WTC11 (cell line): ENCODE data around the gene SMNDC1. TPM values are rescaled to one million over a fixed set of nuclear protein-coding genes. Genes with fewer than 3 reads are reported as not detected.

ENCODE experiments used
- ATAC-seq: fragments of 200-7000 bp; cut with Tn5 transposase; 2 replicates; pipeline ENCODE4 v1.10.0; 2021; ENCODE audit warnings: mild to moderate bottlenecking, moderate library complexity
- CTCF ChIA-PET: fragments of 300-600 bp; sonication (Branson Sonifier 250); formaldehyde crosslinking; loops from one replicate; lab custom pipeline; 2021; ENCODE audit warnings: antibody characterized with exemption; lab: Charles Lee
- POLR2A ChIA-PET: fragments of 350-600 bp; sonication (Branson Sonifier 250); formaldehyde crosslinking; loops from one replicate; lab custom pipeline; 2021; ENCODE audit warnings: antibody characterized with exemption; lab: Charles Lee
- DNase-seq: peaks from one replicate; pipeline ENCODE4 v3.0.0; 2021; ENCODE audit warnings: low spot score
- H3K27ac Mint-ChIP-seq: 2 replicates; pipeline ENCODE4 v1.8.0; 2021; ENCODE audit warnings: mixed read lengths
- H3K27me3 Mint-ChIP-seq: 2 replicates; pipeline ENCODE4 v1.8.0; 2021; ENCODE audit warnings: low read depth, mild to moderate bottlenecking, moderate library complexity, mixed read lengths
- H3K36me3 Mint-ChIP-seq: 2 replicates; pipeline ENCODE4 v1.8.0; 2021; ENCODE audit warnings: mixed read lengths
- H3K4me1 Mint-ChIP-seq: 2 replicates; pipeline ENCODE4 v1.8.0; 2022; ENCODE audit warnings: mixed read lengths
- H3K4me3 Mint-ChIP-seq: 2 replicates; pipeline ENCODE4 v1.8.0; 2021; ENCODE audit warnings: mild to moderate bottlenecking, moderate library complexity, mixed read lengths
- H3K9me3 Mint-ChIP-seq: 2 replicates; pipeline ENCODE4 v1.8.0; 2021; ENCODE audit warnings: mixed read lengths
- AR ChIP-seq: fragments of 250-450 bp; sonication (Bioruptor Pico); IDR thresholded peaks from 2 replicates; pipeline ENCODE4 v1.9.0; 2021; ENCODE audit warnings: mild to moderate bottlenecking
- ARID4B ChIP-seq: sonication (generic); formaldehyde crosslinking; IDR thresholded peaks from 2 replicates; pipeline ENCODE4 v1.8.0; 2023; ENCODE audit warnings: missing genetic modification reagents, mild to moderate bottlenecking, borderline replicate concordance
- ATF6 ChIP-seq: sonication (generic); formaldehyde crosslinking; IDR thresholded peaks from 2 replicates; pipeline ENCODE4 v1.8.1; 2023; ENCODE audit warnings: mild to moderate bottlenecking, missing genetic modification reagents
- CREB1 ChIP-seq: sonication (generic); formaldehyde crosslinking; IDR thresholded peaks from 2 replicates; pipeline ENCODE4 v1.8.0; 2023; ENCODE audit warnings: mild to moderate bottlenecking, missing genetic modification reagents
- CTCF ChIP-seq: fragments of 200-600 bp; IDR thresholded peaks from 2 replicates; pipeline ENCODE4 v1.8.0; 2022; ENCODE audit warnings: antibody characterized with exemption
- E2F5 ChIP-seq: sonication (generic); formaldehyde crosslinking; IDR thresholded peaks from 2 replicates; pipeline ENCODE4 v1.8.1; 2022; ENCODE audit warnings: mild to moderate bottlenecking, moderate library complexity, missing genetic modification reagents
- ERG ChIP-seq: fragments of 250-450 bp; sonication (Bioruptor Pico); IDR thresholded peaks from 2 replicates; pipeline ENCODE4 v1.8.0; 2021; ENCODE audit warnings: mild to moderate bottlenecking
- GRHL2 ChIP-seq: fragments of 250-450 bp; sonication (Bioruptor Pico); IDR thresholded peaks from 2 replicates; pipeline ENCODE4 v1.8.0; 2022; ENCODE audit warnings: mild to moderate bottlenecking, moderate library complexity; ENCODE audit not compliant: insufficient replicate concordance, severe bottlenecking
- HMGXB4 ChIP-seq: sonication (generic); formaldehyde crosslinking; IDR thresholded peaks from 2 replicates; pipeline ENCODE4 v1.8.1; 2023; ENCODE audit warnings: mild to moderate bottlenecking, moderate library complexity, missing genetic modification reagents
- MYBL2 ChIP-seq: sonication (generic); formaldehyde crosslinking; IDR thresholded peaks from 2 replicates; pipeline ENCODE4 v1.8.1; 2023; ENCODE audit warnings: mild to moderate bottlenecking, moderate library complexity, missing genetic modification reagents
- NR3C1 ChIP-seq: sonication (generic); formaldehyde crosslinking; conservative IDR thresholded peaks from 2 replicates; pipeline ENCODE4 v1.8.1; 2023; ENCODE audit warnings: low read depth, mild to moderate bottlenecking, missing genetic modification reagents
- OVOL2 ChIP-seq: fragments of 250-450 bp; sonication (Bioruptor Pico); IDR thresholded peaks from 2 replicates; pipeline ENCODE4 v1.9.0; 2021; ENCODE audit warnings: mild to moderate bottlenecking, borderline replicate concordance
- RORB ChIP-seq: fragments of 250-450 bp; sonication (Bioruptor Pico); IDR thresholded peaks from 2 replicates; pipeline ENCODE4 v1.9.0; 2021; ENCODE audit warnings: mild to moderate bottlenecking
- ZMAT4 ChIP-seq: fragments of 250-450 bp; sonication (Bioruptor Pico); IDR thresholded peaks from 2 replicates; pipeline ENCODE4 v1.9.0; 2021; ENCODE audit warnings: mild to moderate bottlenecking
- ZNF317 ChIP-seq: sonication (generic); formaldehyde crosslinking; IDR thresholded peaks from 2 replicates; pipeline ENCODE4 v1.8.1; 2023; ENCODE audit warnings: low read depth, mild to moderate bottlenecking, moderate library complexity, missing genetic modification reagents, borderline replicate concordance
- ZNF396 ChIP-seq: fragments of 250-450 bp; sonication (Bioruptor Pico); IDR thresholded peaks from 2 replicates; pipeline ENCODE4 v1.8.0; 2021; ENCODE audit warnings: mild to moderate bottlenecking, moderate library complexity, borderline replicate concordance
- ZNF423 ChIP-seq: fragments of 250-450 bp; sonication (Bioruptor Pico); IDR thresholded peaks from 2 replicates; pipeline ENCODE4 v2.1.2; 2022; ENCODE audit warnings: mild to moderate bottlenecking, moderate library complexity
- ZNF671 ChIP-seq: fragments of 250-450 bp; sonication (Bioruptor Pico); IDR thresholded peaks from 2 replicates; pipeline ENCODE4 v1.8.0; 2021; ENCODE audit warnings: mild to moderate bottlenecking
- total RNA-seq: library from RNA; stranded (reverse); gene quantifications from 3 replicates; pipeline ENCODE4 v1.2.3, GENCODE V29; 2021

Gene SMNDC1
- total RNA-seq, 1 experiment from 2014 or later = 55.9 TPM

- POLR2A ChIA-PET = no interaction called here
- Mint-ChIP-seq H3K27ac (no peak overlapping the region), H3K4me1 (peaks cover 1% of the 10 kb centered on the region), H3K9me3 (peaks cover 24% of the 10 kb centered on the region), H3K4me3 (no peak overlapping the region), H3K36me3 (peaks cover 17% of the 10 kb centered on the region), H3K27me3 (peaks cover 5% of the 10 kb centered on the region)
- no peak for TF ChIP-seq CTCF
- no peak for TF ChIP-seq OVOL2 (CRISPR knock-in tag)
- no peak for TF ChIP-seq ZNF671 (CRISPR knock-in tag)
- TF ChIP-seq RORB (CRISPR knock-in tag) = no peak
- no peak for TF ChIP-seq E2F5 (CRISPR knock-in tag)
- TF ChIP-seq ZNF317 = no peak
- TF ChIP-seq ERG (CRISPR knock-in tag) = no peak
- no peak for TF ChIP-seq ARID4B (CRISPR knock-in tag)
- no peak for DNase-seq
- no peak for ATAC-seq
- CTCF ChIA-PET = interaction anchor here (2.1 kb wide), 1 partner anchor 29 kb away, joined by 6 read pairs; no protein-coding TSS in a partner anchor
Measured at GRCh38 chr10:110324805-110325280, 20.1 kb upstream of the SMNDC1 start.

- peaks cover 6% of the 10 kb centered on the region for H3K4me1 Mint-ChIP-seq
- ChIA-PET POLR2A (no interaction called here), CTCF (interaction anchor here (2.1 kb wide), 1 partner anchor 30 kb away, joined by 6 read pairs; no protein-coding TSS in a partner anchor)
- H3K27ac Mint-ChIP-seq = no peak overlapping the region
- peaks cover 18% of the 10 kb centered on the region for H3K9me3 Mint-ChIP-seq
- H3K4me3 Mint-ChIP-seq = no peak overlapping the region
- H3K36me3 Mint-ChIP-seq = peaks cover 11% of the 10 kb centered on the region
- DNase-seq (no peak), ATAC-seq (no peak)
- peaks cover 3% of the 10 kb centered on the region for H3K27me3 Mint-ChIP-seq
- TF ChIP-seq ATF6 (CRISPR knock-in tag) (no peak), HMGXB4 (CRISPR knock-in tag) (no peak), CREB1 (CRISPR knock-in tag) (no peak), ZMAT4 (no peak), NR3C1 (CRISPR knock-in tag) (no peak), RORB (CRISPR knock-in tag) (no peak), ZNF396 (CRISPR knock-in tag) (no peak), GRHL2 (CRISPR knock-in tag) (no peak), ZNF423 (CRISPR knock-in tag) (no peak), AR (CRISPR knock-in tag) (no peak), MYBL2 (CRISPR knock-in tag) (no peak), OVOL2 (CRISPR knock-in tag) (no peak)
Measured at GRCh38 chr10:110324201-110324804, 19.6 kb upstream of the SMNDC1 start.
